ENCODE results near the gene SPI1.

SPI1 gene

GRCh38 chr11:47356129-47356997 lies 22.0 kb downstream of the SPI1 start:
- TF ChIP-seq USF1 (IDR thresholded peaks at IDR 0.05) (no peak), TAF1 (IDR thresholded peaks at IDR 0.05; ENCODE audit: low read depth) (no peak), CREB1 (IDR thresholded peaks at IDR 0.05; ENCODE audit: low read depth) (no peak), MAX (IDR thresholded peaks at IDR 0.05) (no peak), YY1 (IDR thresholded peaks at IDR 0.05; ENCODE audit: low read depth) (no peak), TEAD4 (IDR thresholded peaks at IDR 0.05) (no peak), ZBTB7A (IDR thresholded peaks at IDR 0.05; ENCODE audit: low read depth) (no peak), CEBPB (IDR thresholded peaks at IDR 0.05) (no peak), NFIC (IDR thresholded peaks at IDR 0.05) (no peak), FOXM1 (IDR thresholded peaks at IDR 0.05; ENCODE audit: borderline replicate concordance, low read depth) (no peak), EP300 (IDR thresholded peaks at IDR 0.05; ENCODE audit: borderline replicate concordance) (no peak), TCF12 (IDR thresholded peaks at IDR 0.05; ENCODE audit: low read depth) (no peak), REST (IDR thresholded peaks at IDR 0.05; ENCODE audit: low read depth) (no peak), EGR1 (IDR thresholded peaks at IDR 0.05) (no peak), RAD21 (IDR thresholded peaks at IDR 0.05; ENCODE audit: low read depth) (no peak)

GRCh38 chr11:47355283-47356128 lies 22.8 kb downstream of the SPI1 start:
- peak; percentile 15; the same call in 1 of the 2 replicates for TF ChIP-seq TEAD4 (IDR thresholded peaks at IDR 0.05)
- TF ChIP-seq USF1 (IDR thresholded peaks at IDR 0.05) = peak; percentile 21; the same call in 1 of the 2 replicates
- TF ChIP-seq EGR1 (IDR thresholded peaks at IDR 0.05) = peak; percentile 59
- TF ChIP-seq RAD21 (IDR thresholded peaks at IDR 0.05; ENCODE audit: low read depth) = peak; percentile 99
- peak; percentile 35; the same call in 1 of the 2 replicates for TF ChIP-seq MAX (IDR thresholded peaks at IDR 0.05)
- no peak for TF ChIP-seq CEBPB (IDR thresholded peaks at IDR 0.05)
- no peak for TF ChIP-seq FOXM1 (IDR thresholded peaks at IDR 0.05; ENCODE audit: borderline replicate concordance, low read depth)
- TF ChIP-seq TCF12 (IDR thresholded peaks at IDR 0.05; ENCODE audit: low read depth) = peak; percentile 72; the same call in 1 of the 2 replicates
- peak; percentile 65; the same call in 1 of the 2 replicates for TF ChIP-seq YY1 (IDR thresholded peaks at IDR 0.05; ENCODE audit: low read depth)

- no peak for TF ChIP-seq EP300 (IDR thresholded peaks at IDR 0.05; ENCODE audit: borderline replicate concordance)
- TF ChIP-seq CEBPB (IDR thresholded peaks at IDR 0.05) = no peak
- TF ChIP-seq RAD21 (IDR thresholded peaks at IDR 0.05; ENCODE audit: low read depth) = no peak
- no peak for TF ChIP-seq EGR1 (IDR thresholded peaks at IDR 0.05)
Observed at GRCh38 chr11:47354913-47355282, 23.4 kb downstream of the SPI1 start.

GRCh38 chr11:47353978-47354774 lies 24.2 kb downstream of the SPI1 start:
- TF ChIP-seq USF1 (IDR thresholded peaks at IDR 0.05) (no peak), TAF1 (IDR thresholded peaks at IDR 0.05; ENCODE audit: low read depth) (no peak), FOXM1 (IDR thresholded peaks at IDR 0.05; ENCODE audit: borderline replicate concordance, low read depth) (no peak), CREB1 (IDR thresholded peaks at IDR 0.05; ENCODE audit: low read depth) (no peak), EP300 (IDR thresholded peaks at IDR 0.05; ENCODE audit: borderline replicate concordance) (no peak), RAD21 (IDR thresholded peaks at IDR 0.05; ENCODE audit: low read depth) (no peak), TCF12 (IDR thresholded peaks at IDR 0.05; ENCODE audit: low read depth) (no peak), TEAD4 (IDR thresholded peaks at IDR 0.05) (no peak), EGR1 (IDR thresholded peaks at IDR 0.05) (no peak), ZBTB7A (IDR thresholded peaks at IDR 0.05; ENCODE audit: low read depth) (no peak)

GRCh38 chr11:47352556-47352955 lies 25.8 kb downstream of the SPI1 start, which contains the start of gene MYBPC3:
Gene MYBPC3, minus strand, starts transcription at chr11:47352702. Its CDS starts 55 bp downstream, at chr11:47352647.
- no peak for TF ChIP-seq NFIC (IDR thresholded peaks at IDR 0.05)
- no peak for TF ChIP-seq CREB1 (IDR thresholded peaks at IDR 0.05; ENCODE audit: low read depth)
- no peak for TF ChIP-seq MAX (IDR thresholded peaks at IDR 0.05)
- TF ChIP-seq EGR1 (IDR thresholded peaks at IDR 0.05) = no peak
- no peak for TF ChIP-seq TEAD4 (IDR thresholded peaks at IDR 0.05)
- TF ChIP-seq ZBTB7A (IDR thresholded peaks at IDR 0.05; ENCODE audit: low read depth) = no peak
- no peak for TF ChIP-seq EP300 (IDR thresholded peaks at IDR 0.05; ENCODE audit: borderline replicate concordance)
- no peak for TF ChIP-seq FOXM1 (IDR thresholded peaks at IDR 0.05; ENCODE audit: borderline replicate concordance, low read depth)
- TF ChIP-seq YY1 (IDR thresholded peaks at IDR 0.05; ENCODE audit: low read depth) = no peak
- TF ChIP-seq CEBPB (IDR thresholded peaks at IDR 0.05) = no peak
- no peak for TF ChIP-seq RAD21 (IDR thresholded peaks at IDR 0.05; ENCODE audit: low read depth)
- no peak for TF ChIP-seq USF1 (IDR thresholded peaks at IDR 0.05)
- TF ChIP-seq TAF1 (IDR thresholded peaks at IDR 0.05; ENCODE audit: low read depth) = no peak
- TF ChIP-seq TCF12 (IDR thresholded peaks at IDR 0.05; ENCODE audit: low read depth) = no peak
- no peak for TF ChIP-seq REST (IDR thresholded peaks at IDR 0.05; ENCODE audit: low read depth)

Data from Ishikawa (cell line).